Stimulated activated CD4-positive, alpha-beta T cell treated with anti-CD3 and anti-CD28 coated beads, Interleukin-1b, Interleukin-23, amount 100 ng/mL, for 1 hour (primary cell): ENCODE measurements around the gene ZNF280D.
"Not testable (repeated sequence)": the region's sequence is repeated elsewhere in the genome, so short reads cannot be mapped to it uniquely, and the experiment has no call there.

ENCODE experiments used
- DNase-seq, 2 donors: peaks; one replicate each; pipeline ENCODE4 v3.0.0-alpha.2; 2020; ENCODE audit warnings: low read depth in 2 of 2

ZNF280D gene, protein sequence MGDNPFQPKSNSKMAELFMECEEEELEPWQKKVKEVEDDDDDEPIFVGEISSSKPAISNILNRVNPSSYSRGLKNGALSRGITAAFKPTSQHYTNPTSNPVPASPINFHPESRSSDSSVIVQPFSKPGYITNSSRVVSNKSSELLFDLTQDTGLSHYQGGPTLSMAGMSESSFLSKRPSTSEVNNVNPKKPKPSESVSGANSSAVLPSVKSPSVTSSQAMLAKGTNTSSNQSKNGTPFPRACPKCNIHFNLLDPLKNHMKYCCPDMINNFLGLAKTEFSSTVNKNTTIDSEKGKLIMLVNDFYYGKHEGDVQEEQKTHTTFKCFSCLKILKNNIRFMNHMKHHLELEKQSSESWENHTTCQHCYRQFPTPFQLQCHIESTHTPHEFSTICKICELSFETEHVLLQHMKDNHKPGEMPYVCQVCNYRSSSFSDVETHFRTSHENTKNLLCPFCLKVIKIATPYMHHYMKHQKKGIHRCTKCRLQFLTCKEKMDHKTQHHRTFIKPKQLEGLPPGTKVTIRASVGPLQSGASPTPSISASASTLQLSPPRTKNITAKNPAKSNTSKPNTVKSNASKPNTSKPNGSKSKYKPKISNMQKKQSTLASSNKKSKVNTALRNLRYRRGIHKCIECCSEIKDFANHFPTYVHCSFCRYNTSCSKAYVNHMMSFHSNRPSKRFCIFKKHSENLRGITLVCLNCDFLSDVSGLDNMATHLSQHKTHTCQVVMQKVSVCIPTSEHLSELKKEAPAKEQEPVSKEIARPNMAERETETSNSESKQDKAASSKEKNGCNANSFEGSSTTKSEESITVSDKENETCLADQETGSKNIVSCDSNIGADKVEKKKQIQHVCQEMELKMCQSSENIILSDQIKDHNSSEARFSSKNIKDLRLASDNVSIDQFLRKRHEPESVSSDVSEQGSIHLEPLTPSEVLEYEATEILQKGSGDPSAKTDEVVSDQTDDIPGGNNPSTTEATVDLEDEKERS

DNA sequence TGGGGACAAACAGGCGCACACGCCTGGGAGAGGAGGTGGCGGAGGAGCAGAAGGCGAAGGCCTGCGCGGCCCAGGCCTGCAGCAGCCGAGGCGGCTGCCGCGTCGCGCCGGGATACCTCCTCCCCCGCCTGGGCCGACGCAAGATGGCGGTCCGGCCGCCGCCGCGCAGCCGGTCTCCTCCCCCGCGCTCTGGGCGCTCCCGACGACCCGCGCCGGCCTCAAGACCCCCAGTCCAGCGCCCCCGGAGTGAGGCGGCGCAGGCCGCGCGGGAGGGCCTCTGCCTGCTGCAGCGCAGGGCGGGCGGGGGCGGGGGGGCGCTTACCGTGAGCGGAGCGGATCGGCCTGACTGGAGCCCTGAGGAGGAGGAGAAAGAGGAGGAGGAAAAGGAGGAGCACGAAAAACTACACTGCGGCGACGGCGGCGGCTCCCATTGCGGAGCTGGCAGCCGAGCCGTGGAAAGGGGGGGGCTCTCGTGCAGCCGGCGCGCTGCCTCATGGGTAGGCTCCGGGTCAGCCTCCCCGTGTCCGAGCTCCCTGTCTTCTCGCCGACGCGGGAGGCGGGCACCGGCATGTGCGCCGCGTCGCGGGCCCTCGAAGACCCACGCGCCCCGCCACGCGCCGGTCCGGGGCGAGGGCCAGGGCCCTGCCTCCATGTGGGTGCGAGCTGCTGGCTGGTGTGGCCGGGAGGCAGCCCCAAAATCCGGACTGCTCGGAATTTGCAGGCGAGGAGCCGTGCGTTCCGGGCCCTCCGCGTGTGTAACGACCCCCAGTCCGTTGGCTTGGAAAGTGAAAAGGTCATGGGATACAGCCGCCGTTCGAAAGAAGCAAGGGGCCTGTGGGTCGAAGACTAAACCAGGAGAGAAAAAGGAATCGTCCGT lies at the start of gene ZNF280D:
Gene ZNF280D (minus strand): TSS at position 374 of the 877 bp plus-strand sequence. CDS start 26,400 bp downstream, outside the sequence.
- DNase-seq: peak; percentile 24 to 65

DNA sequence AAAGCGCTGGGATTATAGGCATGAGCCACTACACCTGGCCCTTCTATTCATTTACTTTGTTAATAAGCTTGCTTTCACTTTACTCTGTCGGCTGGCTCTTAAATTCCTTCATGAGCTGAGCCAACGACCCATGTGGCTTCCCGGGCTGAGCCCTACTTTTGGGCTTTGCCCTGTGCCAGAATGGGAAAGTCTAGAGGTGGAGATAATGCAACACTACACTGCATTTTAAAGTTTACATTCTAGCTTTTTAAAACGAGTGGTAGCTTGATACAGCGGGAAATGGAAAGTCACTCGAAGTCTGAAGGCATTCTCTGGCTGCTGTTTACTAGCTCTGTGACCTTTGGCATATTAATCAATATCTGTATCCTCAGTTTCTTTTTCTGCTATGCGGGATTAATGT lies 49.0 kb upstream of the ZNF280D start:
- DNase-seq: no peak

DNA sequence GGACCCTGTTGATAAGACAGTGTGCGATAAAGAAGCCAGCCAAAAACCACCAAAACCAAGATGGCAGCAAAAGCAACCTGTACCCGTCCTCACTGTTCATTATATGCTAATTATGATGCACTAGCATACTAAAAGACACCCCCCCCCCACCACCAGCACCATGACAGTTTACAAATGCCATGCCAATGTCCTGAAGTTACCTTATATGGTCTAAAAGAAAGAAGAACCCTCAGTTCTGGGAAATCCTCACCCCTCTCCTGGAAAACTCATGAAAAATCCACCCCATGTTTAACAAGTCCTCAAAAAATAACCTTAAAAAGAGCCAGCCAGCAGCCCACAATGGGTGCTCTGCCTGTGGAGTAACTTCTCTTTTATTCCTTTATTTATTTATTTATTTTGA lies 48.4 kb upstream of the ZNF280D start:
- DNase-seq: no peak

DNA sequence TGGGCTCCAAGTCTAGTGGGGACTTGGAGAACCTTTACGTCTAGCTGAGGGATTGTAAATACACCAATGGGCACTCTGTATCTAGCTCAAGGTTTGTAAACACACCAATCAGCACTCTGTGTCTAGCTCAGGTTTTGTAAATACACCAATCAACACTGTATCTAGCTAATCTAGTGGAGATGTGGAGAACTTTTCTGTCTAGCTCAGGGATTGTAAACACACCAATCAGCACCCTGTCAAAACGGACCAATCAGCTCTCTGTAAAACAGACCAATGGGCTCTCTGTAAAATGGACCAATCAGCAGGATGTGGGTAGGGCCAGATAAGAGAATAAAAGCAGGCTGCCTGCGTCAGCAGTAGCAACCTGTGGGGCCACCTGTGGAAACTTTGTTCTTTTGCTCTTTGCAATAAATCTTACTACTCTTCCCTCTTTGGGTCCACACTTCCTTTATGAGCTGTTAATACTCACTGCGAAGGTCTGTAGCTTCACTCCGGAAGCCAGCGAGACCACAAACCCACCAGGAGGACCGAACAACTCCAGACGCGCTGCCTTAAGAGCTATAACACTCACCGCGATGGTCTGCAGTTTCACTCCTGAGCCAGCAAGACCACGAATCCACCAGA lies 46.9 kb upstream of the ZNF280D start:
- DNase-seq: not testable (repeated sequence)

DNA sequence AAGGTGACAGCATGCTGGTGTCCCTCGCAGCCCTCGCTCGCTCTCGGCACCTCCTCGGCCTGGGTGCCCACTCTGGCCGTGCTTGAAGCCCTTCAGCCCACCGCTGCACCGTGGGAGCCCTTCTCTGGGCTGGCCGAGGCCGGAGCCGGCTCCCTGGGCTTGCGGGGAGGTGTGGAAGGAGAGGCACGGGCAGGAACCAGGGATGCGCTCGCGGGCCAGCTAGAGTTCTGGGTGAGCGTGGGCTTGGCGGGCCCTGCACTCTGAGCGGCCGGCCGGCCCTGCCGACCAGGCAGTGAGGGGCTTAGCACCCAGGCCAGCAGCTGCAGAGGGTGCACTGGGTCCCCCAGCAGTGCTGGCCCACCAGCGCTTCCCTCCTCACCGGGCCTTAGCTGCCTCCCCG lies 46.1 kb upstream of the ZNF280D start:
- DNase-seq: not testable (repeated sequence)

DNA sequence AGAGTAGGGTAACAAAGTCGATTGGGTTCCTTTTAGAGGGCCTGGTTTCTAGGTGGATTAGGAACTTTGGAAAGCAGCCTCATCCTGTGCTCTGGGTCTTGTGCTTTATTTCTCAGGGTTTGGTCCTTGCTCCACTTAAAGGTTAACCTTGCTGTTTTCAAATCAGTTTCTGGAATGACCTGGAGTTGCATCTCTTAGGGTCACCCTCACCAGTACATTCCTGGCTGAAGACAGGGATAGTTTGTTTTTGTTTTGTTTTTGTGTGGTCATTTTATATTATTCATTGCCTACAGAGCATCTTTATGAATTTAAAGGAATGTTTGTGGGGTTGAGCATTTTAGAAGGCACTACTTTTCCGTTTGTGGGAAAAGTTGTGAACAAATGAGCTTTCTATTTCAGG lies 45.5 kb upstream of the ZNF280D start:
- no peak for DNase-seq

DNA sequence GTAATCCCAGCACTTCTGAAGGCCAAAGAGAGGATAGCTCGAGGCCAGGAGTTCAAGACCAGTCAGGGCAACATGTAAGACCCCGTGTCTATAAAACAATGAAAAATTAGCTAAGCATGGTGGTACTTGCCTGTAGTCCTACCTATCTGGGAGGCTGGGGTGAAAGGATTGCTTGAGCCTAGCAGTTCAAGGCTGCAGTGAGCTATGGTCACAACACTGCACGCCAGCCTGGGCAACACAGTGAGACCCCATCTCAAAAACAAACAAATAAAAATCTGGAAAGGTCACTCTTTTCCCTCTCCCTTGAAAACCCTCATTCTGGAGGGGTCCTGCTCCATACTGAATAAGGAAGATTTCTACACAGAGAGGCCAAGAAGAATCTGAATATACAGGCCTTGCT lies 43.5 kb upstream of the ZNF280D start:
- DNase-seq: no peak

DNA sequence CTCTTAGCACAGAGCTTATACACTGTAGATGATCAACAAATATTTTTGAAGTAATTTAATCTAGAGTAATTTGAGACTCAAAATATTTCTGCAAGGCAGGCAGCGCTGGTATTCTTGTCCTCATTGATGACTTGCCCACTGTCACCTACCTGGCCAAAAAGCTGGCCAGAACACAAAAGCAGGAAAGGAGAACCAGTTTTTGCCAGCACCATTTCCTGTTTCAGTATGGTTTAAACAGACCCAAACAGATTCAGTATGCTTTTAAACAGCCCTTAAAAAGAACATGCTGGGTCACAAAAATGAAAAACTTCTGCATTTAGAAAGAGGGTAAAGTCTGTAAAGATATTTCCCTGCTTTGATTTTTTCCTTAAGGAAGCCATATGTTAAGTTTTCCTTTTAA lies 42.3 kb upstream of the ZNF280D start:
- no peak for DNase-seq

DNA sequence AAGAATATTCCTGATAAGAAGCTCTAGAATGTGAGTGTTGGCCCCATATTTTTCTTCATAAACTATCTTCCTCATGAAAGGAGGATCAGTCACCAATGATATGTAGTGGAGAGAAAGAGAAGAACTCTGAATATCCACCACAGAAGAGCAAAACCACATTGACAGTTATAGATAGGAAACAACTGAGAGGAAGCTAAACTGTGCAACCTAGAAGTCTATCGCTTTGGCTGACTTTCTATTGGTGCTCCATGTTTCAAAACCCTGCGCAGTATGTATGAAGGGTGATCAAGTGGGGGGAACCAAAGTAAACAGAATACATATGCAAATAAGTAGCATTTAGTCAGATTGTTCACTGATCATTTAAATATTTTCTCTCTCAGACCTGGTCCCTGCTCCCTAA lies 41.0 kb upstream of the ZNF280D start:
- no peak for DNase-seq

DNA sequence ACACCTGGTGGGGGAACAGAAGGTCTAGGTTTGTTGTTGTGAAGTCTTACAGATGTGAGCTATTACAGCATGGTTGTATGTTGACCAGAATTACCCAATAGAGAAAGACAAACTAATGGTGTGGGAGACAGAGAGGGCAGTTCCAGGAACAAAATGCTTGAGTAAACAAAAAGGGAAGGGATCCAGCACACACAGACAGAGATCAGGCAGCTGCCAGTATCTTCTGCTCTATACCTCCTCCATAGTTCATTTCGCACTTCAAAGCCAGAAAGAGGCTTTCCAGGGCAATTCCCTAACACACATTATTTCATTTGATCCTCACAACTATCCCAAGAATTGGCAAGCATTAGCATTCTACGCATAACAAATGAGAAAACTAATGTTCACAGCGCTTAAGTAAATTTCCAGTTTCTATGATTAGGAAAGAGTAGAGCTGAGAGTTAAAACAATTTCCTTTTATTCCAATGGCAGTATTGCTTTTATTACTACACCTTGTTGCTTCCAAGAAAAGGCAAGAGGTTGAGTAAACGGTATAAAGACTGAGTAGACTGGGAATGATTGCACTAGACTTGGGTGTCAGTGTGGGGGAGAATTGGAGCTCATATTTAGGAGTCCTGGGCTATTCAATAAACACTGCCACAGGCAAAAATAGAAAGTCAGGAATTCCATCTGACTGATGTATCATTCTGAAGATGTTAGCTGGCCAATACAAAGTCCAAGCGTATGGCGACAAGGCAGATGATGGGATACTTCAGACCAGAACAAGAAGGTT lies 39.7 kb upstream of the ZNF280D start:
- DNase-seq: no peak

DNA sequence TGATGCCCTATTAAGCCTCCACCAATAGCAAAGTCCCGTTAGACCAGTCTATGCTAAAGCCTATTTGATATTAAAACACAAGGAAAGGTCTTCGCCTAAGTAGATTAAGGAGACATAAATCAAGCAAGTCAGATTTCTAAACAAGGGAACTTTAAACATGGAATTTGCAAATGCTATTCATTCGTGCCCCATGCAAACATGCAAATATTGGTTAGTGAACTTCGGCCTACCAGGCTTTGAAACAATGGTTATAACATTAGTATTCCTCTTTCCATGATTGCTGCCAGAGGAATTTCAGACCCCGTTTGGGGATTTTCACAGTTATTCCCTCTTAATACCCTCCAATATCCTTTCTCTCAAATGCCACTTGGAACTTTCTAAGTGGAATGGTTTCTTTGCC lies 36.9 kb upstream of the ZNF280D start:
- DNase-seq: no peak

DNA sequence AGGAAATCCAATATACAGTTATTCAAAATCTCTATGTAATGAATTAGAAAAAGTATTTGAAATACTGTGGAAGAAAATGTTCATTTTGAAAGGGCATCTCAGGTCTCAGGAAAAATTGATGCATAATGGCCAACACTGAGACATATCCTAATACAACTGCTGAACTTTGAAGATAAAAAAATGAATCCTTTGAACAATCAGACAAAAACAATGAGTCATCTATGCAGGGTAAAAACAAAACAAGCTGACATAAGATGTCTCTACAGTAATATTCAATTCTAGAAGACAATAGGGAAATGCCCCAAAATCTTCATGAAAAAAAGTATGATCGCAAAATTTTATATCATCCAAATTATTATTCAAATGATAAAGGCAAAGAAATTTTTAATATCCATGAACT lies 34.0 kb upstream of the ZNF280D start:
- DNase-seq: no peak

DNA sequence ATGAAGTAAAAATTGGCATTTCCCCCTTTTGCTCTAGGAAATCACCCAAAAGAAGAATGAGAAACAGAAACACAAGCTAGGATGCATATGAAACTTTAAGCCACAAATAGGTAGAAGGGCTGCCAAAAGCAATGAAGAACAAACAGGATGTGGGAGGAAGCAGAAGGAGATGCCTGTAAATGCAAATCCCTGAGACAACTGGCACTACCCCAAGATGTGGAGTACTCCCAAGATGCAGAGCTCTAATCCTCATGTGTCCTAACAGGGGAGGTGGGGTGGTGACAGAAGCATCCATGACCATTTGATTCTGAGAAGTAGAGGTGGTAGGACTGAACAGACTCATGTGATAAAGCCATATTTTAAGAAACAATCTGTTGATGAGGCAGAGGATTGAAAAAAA lies 31.9 kb upstream of the ZNF280D start:
- no peak for DNase-seq

DNA sequence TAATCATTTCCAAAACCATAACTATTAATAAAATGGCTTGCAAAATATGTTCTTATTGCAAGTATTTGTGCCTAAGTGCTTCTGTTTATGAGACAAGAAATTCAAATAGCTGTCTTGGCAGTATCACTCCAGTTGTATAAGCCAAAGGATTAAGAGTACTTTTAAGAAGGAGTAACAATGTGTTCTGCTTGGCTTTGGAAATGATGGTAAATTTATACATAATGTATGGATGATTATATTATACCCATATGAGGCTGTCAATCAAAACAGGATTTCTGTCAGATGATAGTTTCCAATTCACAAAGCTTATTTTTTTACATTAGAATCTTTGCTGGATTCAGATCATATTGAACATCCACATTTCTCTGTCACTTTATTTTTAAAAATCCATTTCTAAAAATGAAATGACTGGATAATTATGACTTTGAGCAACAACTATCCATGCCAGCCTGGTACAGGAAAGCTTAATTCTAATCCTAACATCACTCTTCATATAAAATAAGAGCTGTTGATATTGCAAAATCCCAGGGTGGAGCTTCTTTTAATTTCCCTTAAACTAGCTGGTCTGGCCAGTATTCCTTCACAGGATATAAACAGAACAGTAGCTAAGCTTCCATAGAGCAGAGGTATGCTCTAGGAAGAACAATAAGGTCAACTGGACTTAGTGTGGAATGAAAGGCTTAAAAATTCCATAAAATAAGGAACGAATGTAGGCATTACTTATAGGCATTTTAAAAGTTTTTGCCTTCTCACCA lies 30.0 kb upstream of the ZNF280D start:
- DNase-seq: no peak

DNA sequence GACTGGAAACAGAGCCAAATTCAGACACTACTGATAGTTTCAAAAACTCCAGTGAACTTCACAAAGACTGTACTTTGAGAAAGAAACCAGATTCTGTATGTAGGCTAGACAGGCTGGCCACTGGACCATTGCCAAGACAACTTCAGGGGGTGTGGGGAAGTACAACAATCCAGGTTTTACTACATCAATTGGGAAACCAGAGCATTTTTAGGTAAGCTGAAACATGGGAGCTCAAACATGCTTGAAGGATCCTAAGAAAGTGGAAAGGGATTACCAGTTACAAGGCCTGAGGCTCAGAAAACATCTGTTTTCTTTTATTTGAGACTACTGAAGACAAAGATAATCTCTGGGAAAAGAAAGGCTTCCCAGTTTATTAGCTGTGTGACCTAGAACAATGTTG lies 26.9 kb upstream of the ZNF280D start:
- DNase-seq: no peak

DNA sequence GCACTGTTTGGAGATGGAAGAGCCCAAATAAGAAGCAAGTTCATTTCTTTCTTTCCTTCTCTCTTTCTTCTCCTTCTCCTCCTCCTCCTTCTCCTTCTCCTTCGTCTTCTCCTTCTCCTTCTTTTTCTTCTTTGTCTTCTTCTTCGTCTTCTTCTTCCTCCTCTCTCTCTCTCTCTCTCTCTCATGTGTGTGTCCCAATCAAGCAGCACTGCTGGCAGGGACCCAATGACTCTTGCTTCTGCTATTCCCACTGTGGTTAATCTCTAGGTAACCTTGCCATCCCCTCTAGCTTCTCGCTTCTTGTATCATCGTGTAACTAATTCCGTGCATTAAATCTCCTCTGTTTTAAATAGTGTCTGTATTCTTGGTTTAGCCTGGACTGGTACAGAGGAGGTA lies 26.1 kb upstream of the ZNF280D start:
- no peak for DNase-seq

DNA sequence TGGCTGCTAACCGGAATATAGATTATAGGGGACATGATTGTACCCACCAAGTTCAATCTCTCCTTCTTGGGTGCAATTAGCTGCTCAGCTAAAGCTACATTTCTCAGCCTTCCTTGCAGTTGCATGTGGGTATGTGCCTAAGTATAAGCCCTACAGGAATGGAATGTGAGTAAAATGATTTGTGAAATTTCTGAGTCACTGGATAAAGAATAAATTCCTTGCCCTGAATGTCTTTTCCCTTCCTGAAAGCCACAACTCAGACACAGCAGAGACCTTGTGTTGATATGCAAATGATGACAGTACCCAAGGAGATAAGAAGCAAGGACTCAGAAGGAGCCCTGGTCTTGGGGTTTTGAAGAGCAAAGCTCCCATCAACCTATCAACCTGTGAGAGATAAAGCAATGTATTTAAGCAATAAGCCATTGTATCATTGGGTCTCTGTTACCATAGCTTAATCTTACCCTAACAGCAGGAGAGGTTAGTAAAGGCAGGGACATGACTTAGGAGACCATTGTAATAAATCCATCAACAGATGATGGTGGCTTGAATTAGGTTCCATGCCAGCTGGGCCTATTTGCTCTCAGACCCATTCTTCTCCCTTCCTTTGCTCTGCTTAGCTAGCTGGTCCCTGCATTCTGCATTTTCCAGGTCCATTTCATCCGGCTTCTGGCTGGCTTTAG lies 25.6 kb upstream of the ZNF280D start:
- DNase-seq: no peak

DNA sequence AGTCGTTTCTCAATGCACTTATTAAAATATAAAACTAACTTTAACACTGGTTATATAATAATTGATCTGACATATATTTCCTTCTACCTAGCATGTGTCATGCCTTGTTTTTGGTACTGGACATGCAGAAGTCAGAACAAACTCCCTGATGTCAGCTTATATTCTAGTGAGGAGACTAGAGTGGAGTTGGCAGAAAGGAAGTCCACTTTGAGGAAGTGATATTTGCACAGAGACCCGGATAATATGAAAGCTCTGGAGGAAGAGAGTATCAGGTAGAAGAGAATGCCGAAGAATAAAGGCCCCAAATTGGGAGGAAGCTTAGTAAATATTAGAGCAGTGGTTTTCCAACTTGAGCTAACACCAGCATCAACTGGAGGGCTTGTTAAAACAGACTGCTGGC lies 24.6 kb upstream of the ZNF280D start:
- no peak for DNase-seq

DNA sequence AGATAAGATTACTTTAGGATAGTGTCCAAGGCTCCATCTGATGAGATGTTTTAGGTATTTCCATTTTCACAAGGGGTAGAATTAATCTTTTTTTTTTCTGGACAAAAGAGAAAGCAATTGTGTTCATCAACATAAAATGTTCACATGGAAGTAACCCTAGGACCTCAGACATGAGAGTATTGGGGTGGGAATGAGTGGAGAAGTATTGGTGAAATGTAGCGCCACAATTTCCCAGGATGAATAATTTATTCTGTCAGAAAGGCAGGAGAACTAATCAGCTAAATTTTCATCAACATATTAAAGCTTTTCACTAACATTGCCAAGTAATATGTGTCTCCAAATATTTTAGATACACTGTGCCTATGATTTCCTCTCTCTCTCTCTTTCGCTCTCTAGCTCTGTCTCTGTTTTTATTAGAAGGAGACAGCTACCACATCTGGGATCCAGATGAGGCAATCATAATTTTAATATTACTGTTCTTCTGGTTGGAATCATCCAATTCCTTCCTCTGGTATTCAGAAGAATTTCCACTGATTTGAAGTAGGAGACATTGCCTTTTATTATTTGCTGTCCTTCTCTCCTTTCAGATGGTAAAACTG lies 21.6 kb upstream of the ZNF280D start:
- DNase-seq: no peak
